Adrenal gland (tissue), 5 donors: Measurements from ENCODE around the gene GRIK1.

Experiments
- CTCF ChIP-seq, 6 experiments: fragments of 450-650 bp in 4 of 6; fragments of 200-600 bp in 2 of 6; sonication (generic) in 1 of 6; IDR thresholded peaks; 1 replicate in 5 of 6; 2 replicates in 1 of 6; pipeline versions ENCODE4 v1.5.1 to v1.8.0; 2016 to 2021; ENCODE audit warnings: antibody characterized with exemption in 6 of 6, mild to moderate bottlenecking in 2 of 6, moderate library complexity in 1 of 6
- POLR2A ChIP-seq, 2 donors: fragments of 450-650 bp; IDR thresholded peaks; one replicate each; pipeline ENCODE4 v1.6.1; 2017; ENCODE audit warnings: antibody characterized with exemption in 2 of 2, mild to moderate bottlenecking in 2 of 2, moderate library complexity in 1 of 2
- donor health status: DM: no; HTN: no; CAD: no.

GRCh38 chr21:29730281-29730680 lies 209.5 kb downstream of the GRIK1 start:
- TF ChIP-seq CTCF (IDR thresholded peaks at IDR 0.05) (no peak), POLR2A (IDR thresholded peaks at IDR 0.05) (no peak)
